DOHH2 (cell line): Measurements from ENCODE around the gene VARS2.

ENCODE experiments used
- H3F3A ChIP-seq: fragments of 200-600 bp; sonication (generic), shearing (Covaris generic); 2 replicates; pipeline ENCODE4 v1.6.0; 2016; ENCODE audit warnings: antibody characterized with exemption, mild to moderate bottlenecking; ENCODE audit not compliant: control insufficient read depth, insufficient read depth
- H3K27ac ChIP-seq: fragments of 200-600 bp; sonication (generic); 2 replicates; pipeline ENCODE4 v1.5.1; 2014; ENCODE audit warnings: low read depth, mild to moderate bottlenecking, low read length, moderate library complexity
- H3K27me3 ChIP-seq: fragments of 200-600 bp; sonication (generic); 2 replicates; pipeline ENCODE4 v1.6.1; 2014; ENCODE audit warnings: mild to moderate bottlenecking, low read length, mixed read lengths; ENCODE audit not compliant: control insufficient read depth
- H3K36me3 ChIP-seq: fragments of 200-600 bp; sonication (generic); 2 replicates; pipeline ENCODE4 v1.6.1; 2014; ENCODE audit warnings: mild to moderate bottlenecking, low read length, moderate library complexity, mixed read lengths; ENCODE audit not compliant: control insufficient read depth
- H3K4me1 ChIP-seq: fragments of 200-600 bp; sonication (generic); 2 replicates; pipeline ENCODE4 v1.6.1; 2014; ENCODE audit warnings: mild to moderate bottlenecking, low read length, mixed read lengths; ENCODE audit not compliant: control insufficient read depth
- H3K4me2 ChIP-seq: fragments of 200-600 bp; sonication (generic); 2 replicates; pipeline ENCODE4 v1.6.0; 2014; ENCODE audit warnings: mild to moderate bottlenecking, low read length, moderate library complexity
- H3K4me3 ChIP-seq: fragments of 200-600 bp; sonication (generic); 2 replicates; pipeline ENCODE4 v1.5.1; 2014; ENCODE audit warnings: mild to moderate bottlenecking, low read length, mixed read lengths
- H3K79me2 ChIP-seq: fragments of 200-600 bp; sonication (generic); 2 replicates; pipeline ENCODE4 v1.6.1; 2014; ENCODE audit warnings: mild to moderate bottlenecking, low read length, mixed read lengths; ENCODE audit not compliant: control insufficient read depth
- H3K9me2 ChIP-seq: fragments of 200-600 bp; sonication (generic); replicated peaks from 2 replicates; pipeline ENCODE4 v1.6.1; 2014; ENCODE audit warnings: mild to moderate bottlenecking, low read length, mixed read lengths; ENCODE audit not compliant: control insufficient read depth
- H3K9me3 ChIP-seq: fragments of 200-600 bp; sonication (generic); 2 replicates; pipeline ENCODE4 v1.6.1; 2014; ENCODE audit warnings: antibody characterized with exemption, low read length, mixed read lengths; ENCODE audit not compliant: control insufficient read depth, insufficient read depth
- H4K20me1 ChIP-seq: fragments of 200-600 bp; sonication (generic); 2 replicates; pipeline ENCODE4 v1.6.0; 2014; ENCODE audit warnings: low read depth, mild to moderate bottlenecking, antibody characterized with exemption, low read length, moderate library complexity; ENCODE audit not compliant: control insufficient read depth, insufficient read depth
- EZH2phosphoT487 ChIP-seq: fragments of 200-600 bp; sonication (generic); IDR thresholded peaks from 2 replicates; pipeline ENCODE4 v1.6.1; 2017; ENCODE audit warnings: borderline replicate concordance, mild to moderate bottlenecking, antibody characterized with exemption, low read length, moderate library complexity, mixed read lengths
- TF ChIP-seq, protein P1 (sequence below): fragments of 200-600 bp; sonication (generic); IDR thresholded peaks from one replicate; pipeline ENCODE4 v1.5.1; 2014; ENCODE audit warnings: antibody characterized with exemption, mild to moderate bottlenecking, low read depth, low read length; ENCODE audit not compliant: poor library complexity, severe bottlenecking

The VARS2 gene

GRCh38 chr6:30954631-30955366 is 40.8 kb downstream of the VARS2 start:
- Histone ChIP-seq H3K9me3 (no peaks in the 10 kb centered on the region), H3K4me1 (peaks cover 13% of the 10 kb centered on the region), H3K4me3 (peak overlapping the region; percentile 56), H3K79me2 (no peaks in the 10 kb centered on the region), H3K27ac (no peak overlapping the region), H3K36me3 (no peaks in the 10 kb centered on the region), H3K27me3 (peaks cover 64% of the 10 kb centered on the region), H4K20me1 (no peaks in the 10 kb centered on the region), H3K4me2 (peak overlapping the region; percentile 67), H3F3A (no peaks in the 10 kb centered on the region), H3K9me2 (no peaks in the 10 kb centered on the region)
- TF ChIP-seq, protein P1, sequence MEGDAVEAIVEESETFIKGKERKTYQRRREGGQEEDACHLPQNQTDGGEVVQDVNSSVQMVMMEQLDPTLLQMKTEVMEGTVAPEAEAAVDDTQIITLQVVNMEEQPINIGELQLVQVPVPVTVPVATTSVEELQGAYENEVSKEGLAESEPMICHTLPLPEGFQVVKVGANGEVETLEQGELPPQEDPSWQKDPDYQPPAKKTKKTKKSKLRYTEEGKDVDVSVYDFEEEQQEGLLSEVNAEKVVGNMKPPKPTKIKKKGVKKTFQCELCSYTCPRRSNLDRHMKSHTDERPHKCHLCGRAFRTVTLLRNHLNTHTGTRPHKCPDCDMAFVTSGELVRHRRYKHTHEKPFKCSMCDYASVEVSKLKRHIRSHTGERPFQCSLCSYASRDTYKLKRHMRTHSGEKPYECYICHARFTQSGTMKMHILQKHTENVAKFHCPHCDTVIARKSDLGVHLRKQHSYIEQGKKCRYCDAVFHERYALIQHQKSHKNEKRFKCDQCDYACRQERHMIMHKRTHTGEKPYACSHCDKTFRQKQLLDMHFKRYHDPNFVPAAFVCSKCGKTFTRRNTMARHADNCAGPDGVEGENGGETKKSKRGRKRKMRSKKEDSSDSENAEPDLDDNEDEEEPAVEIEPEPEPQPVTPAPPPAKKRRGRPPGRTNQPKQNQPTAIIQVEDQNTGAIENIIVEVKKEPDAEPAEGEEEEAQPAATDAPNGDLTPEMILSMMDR, result no peak
- TF ChIP-seq EZH2phosphoT487, result no peak

GRCh38 chr6:30955367-30956042 is 41.5 kb downstream of the VARS2 start:
- Histone ChIP-seq H4K20me1 (no peaks in the 10 kb centered on the region), H3K36me3 (no peaks in the 10 kb centered on the region), H3K4me1 (peaks cover 13% of the 10 kb centered on the region), H3K4me3 (peak overlapping the region; percentile 56), H3F3A (no peaks in the 10 kb centered on the region), H3K27ac (no peak overlapping the region), H3K9me3 (no peaks in the 10 kb centered on the region), H3K4me2 (peak overlapping the region; percentile 67), H3K27me3 (peaks cover 64% of the 10 kb centered on the region), H3K79me2 (no peaks in the 10 kb centered on the region), H3K9me2 (no peaks in the 10 kb centered on the region)
- TF ChIP-seq EZH2phosphoT487, result no peak
- TF ChIP-seq, protein P1, result no peak

DNA sequence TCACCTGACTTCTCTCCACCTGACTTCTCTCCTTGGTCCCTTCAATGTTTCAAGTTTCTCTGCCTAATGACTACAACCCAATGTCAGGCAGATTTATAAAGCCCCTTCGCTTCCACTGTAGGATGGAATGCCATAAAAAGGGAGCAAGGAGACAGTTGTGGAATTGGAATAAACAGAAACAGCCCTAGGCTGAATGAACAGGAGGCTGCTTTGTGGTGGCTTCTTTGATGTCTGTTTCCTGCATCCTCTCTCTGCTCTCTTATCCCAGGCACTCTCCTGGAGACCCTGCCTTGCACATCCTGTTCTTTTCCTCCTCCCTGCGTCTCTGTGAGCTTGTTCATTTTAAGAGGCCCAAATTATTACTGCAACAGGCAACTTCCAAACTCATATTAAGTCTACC is 43.7 kb downstream of the VARS2 start:
- Histone ChIP-seq H3K79me2 (no peaks in the 10 kb centered on the region), H3F3A (no peaks in the 10 kb centered on the region), H3K9me2 (no peaks in the 10 kb centered on the region), H3K36me3 (no peaks in the 10 kb centered on the region), H3K9me3 (no peaks in the 10 kb centered on the region), H4K20me1 (no peaks in the 10 kb centered on the region), H3K4me1 (peaks cover 13% of the 10 kb centered on the region), H3K27me3 (peaks cover 54% of the 10 kb centered on the region), H3K27ac (no peak overlapping the region), H3K4me2 (no peak overlapping the region), H3K4me3 (no peak overlapping the region)
- TF ChIP-seq, protein P1, result no peak
- TF ChIP-seq EZH2phosphoT487, result no peak
